KG1 (cell line): ENCODE data around the gene TGIF1.
A peak's percentile ranks its signal among the peaks of the same experiment; 100 is the strongest.

Experiments
- DNase-seq: peaks from one replicate; lab custom pipeline; 2025; lab: John Stamatoyannopoulos, UW

Gene TGIF1

DNA sequence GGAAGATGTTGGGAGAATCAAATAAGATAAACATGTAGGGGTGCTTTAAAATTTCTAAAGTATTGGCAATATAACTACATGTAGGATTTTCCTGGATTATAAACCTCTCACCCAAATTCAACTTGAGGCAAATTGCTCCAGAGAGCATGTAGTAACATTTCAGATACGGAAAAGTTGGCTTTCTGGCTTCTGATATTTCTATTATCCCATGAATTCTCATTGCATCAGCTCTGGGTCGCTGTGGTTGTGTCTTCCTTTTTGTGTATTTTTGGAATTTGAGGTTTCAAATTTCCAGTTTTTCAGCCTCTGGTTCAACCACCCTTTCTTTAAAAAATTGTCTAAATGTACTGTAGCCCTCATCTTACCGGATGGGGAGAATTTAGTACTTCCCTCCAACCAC lies 32.3 kb downstream of the TGIF1 start:
- no peak for DNase-seq

GRCh38 chr18:3485153-3486149 lies 35.5 kb downstream of the TGIF1 start:
- DNase-seq = no peak

- no peak for DNase-seq
These were observed 36.5 kb downstream of the TGIF1 start for GRCh38 chr18:3486512-3486911.

DNA sequence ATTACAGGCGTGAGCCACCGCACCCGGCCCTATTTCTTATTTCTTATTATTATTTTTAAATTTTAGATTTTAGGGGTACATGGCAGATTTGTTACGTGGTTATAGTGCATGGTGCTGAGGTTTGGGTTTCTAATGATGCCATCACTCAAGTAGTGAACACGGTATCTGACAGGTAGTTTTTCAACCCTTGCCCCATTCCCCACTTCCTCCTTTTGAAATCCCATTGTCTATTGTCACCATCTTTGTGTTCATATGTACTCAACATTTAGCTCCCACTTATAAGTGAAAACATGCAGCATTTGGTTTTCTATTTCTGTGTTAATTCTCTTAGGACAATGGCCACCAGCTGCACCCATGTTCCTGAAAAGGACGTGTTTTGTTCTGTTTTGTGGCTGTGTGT lies 39.5 kb downstream of the TGIF1 start:
- DNase-seq = no peak

DNA sequence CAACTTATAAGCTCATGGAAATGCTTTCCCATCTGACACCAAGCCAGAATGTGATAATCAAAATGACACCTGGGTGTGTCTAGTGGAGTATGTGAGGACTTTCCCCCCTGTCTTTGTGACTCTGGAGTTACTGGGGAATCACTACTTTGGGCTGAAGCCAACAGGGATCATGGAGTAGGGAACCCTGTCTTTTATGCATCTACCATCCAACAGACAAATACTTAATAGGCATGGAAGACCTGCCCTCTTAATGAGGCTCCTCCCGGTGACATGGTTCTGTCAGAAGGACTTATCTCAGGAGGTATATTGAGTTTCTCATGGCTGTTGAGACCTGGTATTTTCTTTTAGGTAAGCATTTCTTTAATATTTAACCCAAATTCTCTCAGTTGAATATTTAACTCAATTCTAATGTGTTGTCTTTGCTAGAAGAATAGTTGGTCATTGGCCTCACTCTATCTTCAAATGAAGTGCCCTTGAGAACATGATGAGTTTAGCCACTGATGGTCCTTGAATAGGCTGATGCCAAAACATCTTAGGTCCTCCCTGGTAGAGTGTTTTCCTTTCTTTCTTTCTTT lies 42.1 kb downstream of the TGIF1 start:
- DNase-seq = no peak

GRCh38 chr18:3492721-3493120 lies 42.7 kb downstream of the TGIF1 start:
- no peak for DNase-seq

GRCh38 chr18:3493501-3494244 lies 43.7 kb downstream of the TGIF1 start:
- DNase-seq = peak; percentile 27

DNA sequence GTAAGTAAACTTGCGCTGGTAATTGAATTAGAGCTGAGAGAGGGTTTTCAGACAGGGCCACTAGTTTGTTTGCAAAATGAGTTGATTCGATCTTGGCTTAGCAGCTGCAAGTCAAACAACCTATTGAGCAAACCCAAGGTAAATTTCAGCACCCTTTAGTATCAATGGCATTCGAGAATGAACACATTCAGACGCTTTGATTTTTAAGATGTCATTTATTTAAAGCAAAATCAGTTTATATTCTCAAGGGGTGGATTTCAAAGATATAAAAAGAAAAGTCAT lies 44.2 kb downstream of the TGIF1 start:
- no peak for DNase-seq

GRCh38 chr18:3494569-3494968 lies 44.6 kb downstream of the TGIF1 start:
- no peak for DNase-seq

DNA sequence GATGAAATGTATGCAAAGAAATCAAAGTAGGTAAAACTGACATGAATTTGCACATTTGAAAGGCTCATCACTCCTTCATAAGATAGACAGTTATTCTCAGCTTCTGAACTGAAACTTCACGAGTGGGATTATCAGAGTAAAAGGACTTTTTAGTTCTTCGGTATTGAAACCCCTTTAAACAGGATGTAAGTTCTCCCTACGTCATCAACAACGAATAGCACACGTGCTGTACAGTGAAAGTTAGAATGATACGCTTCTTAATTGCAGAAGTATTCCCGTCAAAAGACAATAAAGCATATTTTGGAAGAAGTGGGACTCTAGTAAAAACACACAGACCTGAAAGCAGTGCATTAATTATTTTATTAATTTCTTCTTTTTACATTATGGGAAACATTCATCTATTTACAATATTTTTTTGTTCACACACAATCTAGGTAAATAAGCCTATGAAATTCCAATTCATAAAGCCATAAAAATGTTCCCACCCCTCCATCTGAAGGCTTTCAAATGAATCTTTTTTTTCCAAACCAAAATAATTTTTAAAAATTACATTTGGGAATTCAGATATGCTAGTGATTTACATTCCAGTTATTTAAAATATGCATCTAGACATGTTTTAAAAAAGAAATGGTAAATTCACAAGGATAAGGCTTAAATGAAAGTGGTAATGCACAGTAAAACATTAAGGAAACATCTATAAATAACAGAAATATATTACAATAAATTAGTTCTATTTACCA lies 45.9 kb downstream of the TGIF1 start:
- DNase-seq = no peak

DNA sequence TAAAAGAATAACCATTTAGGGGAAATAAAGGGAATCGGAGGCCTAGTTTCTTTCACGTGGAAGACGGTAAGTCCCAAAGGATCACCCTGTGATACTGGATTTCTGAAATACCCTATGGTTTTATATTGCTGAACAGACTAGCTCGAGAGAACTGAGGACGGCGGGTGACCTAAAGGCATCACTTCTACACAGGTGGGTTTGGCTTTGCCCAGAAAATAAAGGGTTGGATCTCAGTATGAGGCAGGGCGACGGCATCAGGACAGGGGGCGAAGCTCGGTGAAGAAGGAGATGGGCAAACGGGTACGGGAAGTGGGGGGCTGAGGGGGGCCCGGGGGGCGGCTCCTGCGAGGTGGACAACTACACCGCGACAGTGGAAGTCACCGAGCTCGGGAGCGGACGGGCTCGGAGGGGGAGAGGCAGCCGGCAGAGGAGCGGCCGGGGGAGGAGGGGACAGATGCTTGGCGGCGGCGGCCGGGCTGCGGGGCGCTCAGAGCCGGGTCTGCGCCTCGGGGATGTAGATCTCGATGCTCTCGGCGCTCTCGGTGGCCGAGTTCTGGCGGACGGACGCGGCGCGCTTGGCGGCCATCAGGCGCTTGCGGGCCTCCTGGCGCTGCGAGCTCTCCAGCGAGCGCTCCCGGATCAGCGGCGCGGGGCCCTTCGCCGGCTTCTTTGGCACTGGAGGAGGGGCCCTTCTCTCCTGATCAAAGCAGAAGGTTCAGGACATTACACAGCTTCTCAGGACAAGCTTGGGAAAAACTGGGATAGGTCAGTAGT lies 48.9 kb downstream of the TGIF1 start:
- no peak for DNase-seq

- no peak for DNase-seq
These were observed 49.5 kb downstream of the TGIF1 start for GRCh38 chr18:3499501-3499900.

DNA sequence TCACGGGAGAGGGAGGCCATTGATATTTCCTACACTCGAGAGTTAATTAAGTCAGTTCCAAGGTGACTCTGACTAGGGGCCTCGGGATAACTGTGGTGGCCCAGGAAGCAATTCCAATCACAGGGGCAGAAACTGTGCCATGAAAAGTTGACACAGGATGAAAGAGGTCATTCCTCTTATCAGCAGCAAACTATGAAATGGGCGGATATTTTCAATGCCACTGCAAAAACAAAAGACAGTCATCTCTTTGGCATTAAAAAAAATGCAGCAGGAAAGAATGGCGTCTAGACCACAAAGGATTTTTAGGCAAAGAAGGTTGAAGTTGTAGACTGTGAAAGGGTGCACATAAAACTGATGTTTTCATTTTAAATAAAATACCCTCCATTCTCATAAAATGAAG lies 50.0 kb downstream of the TGIF1 start:
- DNase-seq = no peak

DNA sequence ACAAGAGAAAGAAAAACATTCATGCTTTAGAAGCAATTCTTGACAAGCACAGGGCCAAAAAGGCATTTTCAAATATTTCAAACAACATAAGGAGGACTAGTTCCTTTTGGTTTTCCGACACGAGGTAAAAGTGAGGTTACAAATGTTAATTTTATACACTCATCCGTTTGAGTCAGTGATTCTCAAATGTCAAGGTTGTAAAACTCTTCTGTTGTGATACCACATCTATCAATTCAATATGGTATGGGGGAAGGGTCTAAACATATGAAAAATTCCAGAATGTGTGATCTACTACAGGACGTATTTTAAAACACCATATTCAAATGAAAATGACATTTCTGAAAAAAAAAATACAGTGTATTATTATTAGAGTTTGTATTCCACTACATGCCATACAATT lies 52.7 kb downstream of the TGIF1 start:
- DNase-seq = no peak

GRCh38 chr18:3504637-3505036 lies 54.7 kb downstream of the TGIF1 start:
- no peak for DNase-seq

DNA sequence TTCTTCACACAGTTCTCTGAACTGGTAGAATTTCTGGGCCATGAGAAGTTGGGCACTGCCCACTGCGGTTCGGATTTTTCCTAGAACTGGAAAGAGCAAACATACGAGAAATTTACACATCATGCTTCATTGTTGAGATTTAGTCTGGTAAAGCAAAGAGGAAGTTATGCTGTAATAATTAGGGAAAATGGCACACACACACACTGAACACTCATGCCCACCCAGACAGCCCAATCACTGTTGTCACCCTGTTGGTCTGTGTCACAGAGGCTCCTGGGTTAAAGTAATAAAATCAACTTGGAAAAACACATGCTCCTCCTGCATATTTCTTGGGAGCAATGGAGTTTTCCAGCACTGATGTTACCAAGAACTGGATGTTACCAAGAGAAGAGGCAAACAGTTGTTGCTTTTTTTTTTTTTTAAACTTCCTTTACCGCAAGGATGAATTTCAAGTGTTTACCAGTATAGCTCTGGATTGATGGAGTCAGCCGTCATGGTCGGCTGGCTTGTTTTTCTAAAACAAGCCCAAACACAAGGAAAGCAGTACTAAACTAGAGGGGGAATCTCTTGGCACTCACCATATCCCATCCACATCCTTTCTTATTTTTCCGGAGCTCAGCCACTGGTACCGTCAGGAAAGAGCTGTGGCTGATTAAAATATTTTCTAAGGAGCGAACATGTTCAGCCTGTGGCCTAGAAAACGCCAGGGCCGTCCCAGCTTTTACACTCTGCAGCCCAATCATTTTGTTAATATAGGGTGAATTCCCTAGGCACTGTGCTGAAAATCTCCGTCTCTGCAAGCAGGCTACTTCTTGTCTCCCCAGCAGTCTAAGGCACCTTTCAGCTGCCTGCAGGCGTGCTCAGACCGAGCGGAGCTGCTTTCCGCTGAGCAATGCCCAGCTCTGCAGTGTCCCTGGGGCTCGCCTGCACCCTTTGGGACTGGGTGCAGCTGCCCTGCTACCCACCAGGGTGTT lies 58.9 kb downstream of the TGIF1 start:
- DNase-seq = no peak
